Measurements from ENCODE around the gene TLE7.

The TLE7 gene

DNA sequence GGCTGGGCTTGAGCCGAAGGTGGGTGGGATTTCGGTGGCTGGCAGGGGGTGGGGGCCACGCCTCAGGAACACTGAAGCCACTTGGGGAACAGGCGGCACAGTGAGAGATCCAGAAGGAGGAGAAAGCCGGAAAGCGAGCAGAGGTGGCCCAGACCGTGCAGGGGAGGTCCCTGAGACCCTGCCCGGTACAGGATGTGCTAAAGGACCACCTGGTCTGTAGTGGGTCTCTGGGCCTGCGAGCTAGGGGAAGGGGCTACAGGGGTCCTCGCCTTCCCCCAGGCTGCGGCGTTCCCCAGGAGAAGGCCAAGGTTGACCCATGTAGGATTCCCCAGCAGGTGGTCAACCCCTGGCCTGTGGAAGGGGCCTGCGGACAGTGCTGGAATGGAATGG, at the start of gene TLE7:
Gene TLE7, minus strand, starts transcription at position 4 of the 390 bp plus-strand sequence. CDS start 8,730 bp downstream, outside the sequence.
- DNase-seq = no peak

DNA sequence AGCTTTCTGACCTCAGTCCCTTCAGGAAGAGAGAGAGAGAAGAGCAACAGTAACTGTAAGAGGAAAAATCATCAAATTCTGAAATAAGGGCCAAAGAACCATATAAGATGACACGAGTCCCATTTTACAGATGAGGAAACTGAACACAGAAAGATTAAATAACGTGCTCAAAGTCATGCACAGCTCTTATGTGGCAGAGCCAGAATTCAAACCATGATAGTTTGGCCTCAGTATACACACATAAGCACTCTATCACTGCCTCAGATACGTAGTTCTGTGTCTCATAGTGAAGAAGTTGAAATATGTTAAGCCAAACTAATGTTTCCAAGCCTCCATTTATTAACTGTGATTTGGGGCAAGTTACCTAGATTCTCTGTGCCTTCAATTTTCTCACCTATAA, 49.2 kb upstream of the TLE7 start:
- no peak for DNase-seq

GRCh38 chr16:71490361-71490760, 48.5 kb upstream of the TLE7 start:
- no peak for DNase-seq

GRCh38 chr16:71489122-71489521, 47.3 kb upstream of the TLE7 start, which contains the start of gene ZNF19:
TSS of gene ZNF19 (minus strand) at chr16:71489324. CDS start at chr16:71482114, 7,210 bp downstream.
- no peak for DNase-seq

- DNase-seq = peak; percentile 91
These were observed 42.4 kb upstream of the TLE7 start for GRCh38 chr16:71484006-71484893.

GRCh38 chr16:71482569-71482968, 40.7 kb upstream of the TLE7 start:
- DNase-seq = no peak

- DNase-seq = no peak
These were observed 39.1 kb upstream of the TLE7 start for GRCh38 chr16:71480956-71481355.

- DNase-seq = no peak
These were observed 37.6 kb upstream of the TLE7 start for GRCh38 chr16:71479420-71479819.

- no peak for DNase-seq
These were observed 34.7 kb upstream of the TLE7 start for GRCh38 chr16:71476457-71477124.

- peak; percentile 92 for DNase-seq
These were observed 33.0 kb upstream of the TLE7 start for GRCh38 chr16:71474864-71475263.

GRCh38 chr16:71473891-71474290, 32.0 kb upstream of the TLE7 start:
- no peak for DNase-seq

DNA sequence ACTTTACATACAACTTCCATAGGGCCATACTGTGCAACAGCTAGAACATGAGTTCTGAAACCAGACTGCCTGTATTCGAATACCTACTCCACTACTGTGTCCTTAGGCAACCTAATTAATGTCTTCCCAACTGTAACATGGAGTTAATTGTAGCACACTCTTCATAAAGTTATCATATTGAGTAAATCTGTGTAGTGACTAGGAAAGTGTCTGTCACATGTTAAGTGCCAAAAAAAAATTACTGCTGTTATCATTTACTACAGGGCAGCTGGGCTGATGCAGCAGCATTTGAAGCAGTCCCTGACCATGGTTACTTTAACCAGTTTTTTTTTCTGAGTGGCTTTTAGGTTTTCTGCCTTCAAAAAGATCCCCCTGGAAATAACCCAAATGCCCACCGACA, 31.1 kb upstream of the TLE7 start:
- DNase-seq = no peak

DNA sequence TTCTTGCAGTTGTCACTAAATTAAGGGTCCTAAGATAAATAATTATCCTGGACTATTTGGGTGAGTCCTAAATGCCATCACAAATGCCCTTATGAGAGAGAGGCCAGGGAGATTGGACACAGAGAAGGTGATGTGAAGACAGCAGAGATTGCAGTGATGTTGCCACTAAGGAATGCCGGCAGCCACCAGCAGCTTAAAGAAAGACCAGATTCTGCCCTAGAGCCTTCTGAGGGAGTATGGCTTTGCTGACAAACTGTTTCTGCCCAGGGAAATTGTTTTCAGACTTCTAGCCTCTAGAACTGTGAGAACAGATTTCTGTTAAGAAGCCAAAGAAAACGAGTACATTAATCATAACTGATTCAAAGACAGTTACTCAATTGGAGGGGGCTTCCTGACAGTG, 30.2 kb upstream of the TLE7 start:
- DNase-seq = no peak

- DNase-seq = peak; percentile 37
These were observed 26.0 kb upstream of the TLE7 start for GRCh38 chr16:71467810-71468209.

- no peak for DNase-seq
These were observed 22.4 kb upstream of the TLE7 start for GRCh38 chr16:71464231-71464630.

DNA sequence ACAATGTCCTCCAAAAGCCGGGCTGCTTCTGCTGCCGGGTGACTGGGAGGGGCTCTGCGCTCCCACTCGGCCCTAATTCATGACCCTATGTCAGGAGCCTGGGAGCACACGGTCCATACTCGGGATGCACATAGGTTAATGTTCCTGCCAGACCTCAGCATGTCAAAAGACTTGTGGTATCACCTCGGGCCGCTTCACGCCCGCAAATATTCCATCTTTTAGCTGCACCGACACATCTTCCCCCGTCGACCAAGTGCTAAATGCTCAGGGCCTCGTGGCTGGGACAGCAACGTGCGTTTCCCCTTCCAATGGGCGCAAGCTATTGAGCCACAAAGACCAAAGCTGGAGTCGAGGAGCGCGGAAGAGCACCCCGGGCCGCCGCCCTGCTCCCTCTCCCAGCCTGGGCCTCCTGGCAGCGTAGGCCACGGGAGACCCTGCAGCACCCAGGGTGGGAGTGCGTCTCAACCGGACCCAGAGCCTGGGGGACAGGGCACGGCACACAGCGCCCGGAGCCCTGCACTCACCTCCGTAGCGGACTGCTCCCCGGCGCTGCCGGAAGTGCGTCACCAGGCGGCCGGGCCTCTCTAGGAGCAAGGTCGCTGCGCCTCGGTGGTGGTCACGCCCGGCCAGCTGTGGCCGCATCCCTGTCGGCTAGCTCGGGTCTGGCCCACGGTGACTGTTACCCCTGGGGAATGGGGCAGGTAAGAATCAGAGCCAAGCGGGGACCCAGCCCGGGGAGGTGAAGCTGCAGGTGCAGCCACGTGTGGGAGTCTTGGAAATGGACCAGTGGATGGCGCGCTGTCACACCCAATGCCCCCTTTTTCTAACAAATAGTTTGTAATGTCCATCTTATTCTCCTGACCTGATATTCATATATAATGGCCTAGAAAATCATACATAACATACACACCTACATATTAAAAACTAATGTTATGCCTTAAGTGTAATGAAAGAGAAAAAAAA, 20.1 kb upstream of the TLE7 start, which contains the start of gene ZNF23:
Gene ZNF23, minus strand, starts transcription at position 562 of the 963 bp plus-strand sequence. CDS start 5,451 bp downstream, outside the sequence.
- peak; percentile 68 for DNase-seq

DNA sequence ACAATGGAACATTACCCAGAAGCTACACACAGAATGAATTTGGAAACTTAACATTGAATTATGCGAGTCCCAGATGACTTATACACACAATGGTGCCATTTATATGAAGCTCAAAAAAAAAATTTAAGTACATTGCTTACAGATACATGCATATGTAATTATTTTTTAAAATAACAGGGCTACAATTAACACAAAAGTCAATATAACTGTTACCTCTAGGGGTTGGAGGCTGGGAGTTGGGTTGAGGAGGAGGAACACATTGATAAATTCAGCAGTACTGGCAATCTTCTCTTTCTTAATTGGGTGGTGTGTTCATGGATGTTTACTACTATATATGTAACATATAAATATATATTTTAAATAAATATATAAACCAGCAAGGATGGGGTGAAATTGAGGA, 19.1 kb upstream of the TLE7 start:
- DNase-seq = no peak

DNA sequence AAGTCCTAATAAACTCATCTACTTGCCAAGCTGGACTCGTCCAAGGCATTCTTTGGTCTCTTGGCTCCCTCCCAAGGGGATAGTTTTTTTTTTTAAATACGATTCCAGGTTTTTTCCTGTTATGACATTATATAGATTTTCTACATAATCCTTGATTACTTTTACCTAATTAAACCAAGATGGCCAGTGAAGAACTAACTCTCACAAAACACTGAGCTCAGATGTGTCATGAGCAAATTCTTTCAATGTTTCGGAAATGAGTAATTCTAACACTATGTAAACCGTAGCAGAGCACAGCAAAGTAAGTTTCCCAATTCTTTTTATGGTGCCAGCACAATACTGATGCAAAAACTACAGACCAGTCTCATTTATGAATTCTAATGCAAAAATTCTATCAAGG, 18.4 kb upstream of the TLE7 start:
- DNase-seq = peak; percentile 89

- no peak for DNase-seq
These were observed 17.7 kb upstream of the TLE7 start for GRCh38 chr16:71459510-71459909.

- DNase-seq = no peak
These were observed 14.9 kb upstream of the TLE7 start for GRCh38 chr16:71456801-71457200.

DNA sequence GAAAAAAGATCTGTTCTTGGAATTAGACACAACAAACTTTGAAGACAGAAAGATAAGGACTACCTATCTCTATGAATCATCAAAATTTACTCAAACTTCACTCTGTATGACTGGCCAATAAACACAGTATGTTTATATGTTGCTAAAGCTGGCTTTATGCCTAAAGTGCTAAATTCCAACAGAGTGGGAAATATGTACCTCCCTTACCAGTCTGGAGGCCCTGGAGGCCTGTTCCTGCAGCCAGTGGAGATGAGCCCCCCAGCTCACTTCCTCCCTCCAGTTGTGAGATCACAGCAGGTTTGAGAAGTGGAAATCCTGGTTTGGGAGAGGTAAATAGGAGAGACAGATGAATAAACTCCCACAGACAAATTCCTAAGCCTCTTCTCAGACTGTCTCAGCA, 11.2 kb upstream of the TLE7 start:
- DNase-seq = no peak

GRCh38 chr16:71449020-71449419, 7.2 kb upstream of the TLE7 start:
- no peak for DNase-seq
